Stimulated activated CD4-positive, alpha-beta T cell treated with anti-CD3 and anti-CD28 coated beads, TNF-alpha, amount 100 ng/mL, for 4 hours (primary cell): ENCODE measurements around the gene DACT1.

Experiments
- DNase-seq, 3 experiments: peaks; one replicate each; pipeline ENCODE4 v3.0.0-alpha.2; 2020; ENCODE audit warnings: low read depth in 3 of 3

DACT1 gene

DNA sequence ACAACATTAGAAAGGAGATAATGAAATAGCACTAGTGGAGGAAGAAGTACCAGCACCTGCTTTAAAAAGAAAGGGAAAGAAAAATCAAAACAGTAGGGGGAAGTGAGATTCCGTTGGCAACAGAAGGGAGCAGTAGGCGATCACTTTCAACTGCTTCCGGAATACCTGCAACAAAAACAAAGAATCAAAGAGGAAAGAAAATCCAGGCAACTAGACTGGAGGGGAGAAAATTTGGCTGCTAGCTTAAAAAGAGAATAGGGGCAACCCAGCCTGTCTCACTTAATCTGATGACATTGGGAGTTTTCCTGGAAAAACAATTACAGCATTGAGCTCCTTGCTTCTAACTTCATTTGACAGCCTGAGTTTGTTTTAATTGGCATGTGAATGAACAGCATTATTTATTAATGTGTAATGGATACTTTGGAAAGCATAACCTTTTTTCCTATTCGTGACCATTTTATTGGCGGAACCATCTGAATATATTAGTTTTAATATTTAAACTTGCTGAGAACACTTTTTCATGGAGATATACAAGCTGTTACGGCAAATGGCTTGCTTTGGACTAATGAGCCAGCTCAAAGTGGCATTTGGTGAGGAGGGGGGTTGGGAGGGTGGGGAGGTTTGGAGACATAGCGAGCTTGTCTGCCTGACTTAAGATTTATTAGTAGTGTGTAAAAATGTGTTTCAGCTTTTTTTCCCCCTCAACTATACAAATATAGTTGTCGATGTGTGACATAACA is 2.5 kb upstream of the DACT1 start:
- DNase-seq = no peak

DNA sequence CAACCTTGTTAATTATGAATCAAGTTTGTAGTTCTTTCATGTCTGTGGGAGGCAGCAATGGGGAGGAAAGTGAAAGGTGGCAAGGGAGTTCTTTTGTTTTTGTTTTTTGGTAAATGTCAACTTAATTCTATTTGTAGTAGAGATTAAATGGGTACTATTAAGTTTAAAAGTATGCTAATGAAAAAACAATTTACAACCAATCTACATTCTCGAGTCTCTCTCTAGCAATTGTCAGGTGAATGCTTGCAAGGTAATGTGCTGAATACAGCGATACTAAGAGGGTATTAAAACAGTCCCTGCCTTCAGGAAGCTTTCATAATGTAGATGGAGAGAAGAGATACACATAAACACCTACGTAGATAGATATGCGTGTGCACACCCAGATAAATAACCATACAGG is 1.6 kb upstream of the DACT1 start:
- no peak for DNase-seq

DNA sequence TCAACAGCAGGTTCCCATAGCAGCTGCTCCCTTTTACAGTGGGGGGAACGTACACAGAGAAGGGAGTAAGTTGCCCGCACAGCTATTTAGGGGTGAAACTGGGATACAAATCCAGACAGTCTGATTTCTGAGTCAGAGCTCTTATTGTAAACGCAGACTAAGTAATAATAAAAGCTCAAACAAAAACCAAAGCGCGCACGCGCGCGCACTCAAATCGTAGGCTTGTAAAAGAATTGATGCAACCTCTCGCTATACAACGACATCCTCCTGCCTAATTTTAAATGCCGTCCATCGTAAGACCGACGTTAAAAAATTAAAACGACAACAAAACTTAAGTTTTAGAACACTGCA is 747 bp upstream of the DACT1 start:
- DNase-seq = peak; percentile 8 to 20 (median 18)

DNA sequence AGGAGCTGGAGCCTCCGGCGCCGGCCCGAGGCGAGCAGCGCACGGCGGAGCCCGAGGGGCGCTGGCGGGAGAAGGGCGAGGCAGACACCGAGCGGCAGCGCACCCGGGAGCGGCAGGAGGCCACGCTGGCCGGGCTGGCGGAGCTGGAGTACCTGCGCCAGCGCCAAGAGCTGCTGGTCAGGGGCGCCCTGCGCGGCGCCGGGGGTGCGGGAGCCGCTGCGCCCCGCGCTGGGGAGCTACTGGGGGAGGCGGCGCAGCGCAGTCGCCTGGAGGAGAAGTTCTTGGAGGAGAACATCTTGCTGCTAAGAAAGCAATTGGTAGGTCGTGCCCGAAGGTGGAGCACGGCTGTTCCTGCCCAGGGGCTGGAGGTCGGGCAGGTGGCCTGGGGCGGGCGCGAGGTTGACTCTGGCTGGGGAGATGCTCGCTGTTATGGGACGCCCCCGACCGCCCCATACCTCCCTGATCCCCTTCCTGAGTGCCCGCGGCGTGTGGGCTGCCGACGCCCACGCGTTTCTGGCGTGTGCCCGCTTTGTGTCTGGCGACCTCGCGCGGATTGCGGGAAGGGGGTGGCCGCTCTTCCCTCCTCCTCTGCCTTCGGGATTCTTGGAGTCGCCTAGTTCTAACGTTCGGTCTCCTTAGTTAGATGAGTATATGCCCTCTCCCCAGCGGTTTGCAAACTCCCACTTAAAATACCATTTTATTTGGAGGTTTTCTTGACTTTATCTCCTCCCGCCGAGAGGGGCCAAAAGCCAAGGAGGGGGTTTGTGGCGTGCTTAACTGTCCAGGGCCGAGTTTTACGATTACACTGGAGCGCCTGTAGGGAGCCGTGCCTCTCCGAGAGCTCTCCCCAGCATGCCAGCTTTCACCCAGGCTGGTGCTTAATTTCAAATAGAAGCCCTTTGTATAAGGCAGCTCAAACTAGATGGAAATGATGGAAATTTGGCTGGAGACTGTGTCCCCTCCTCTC is 752 bp downstream of the DACT1 start:
- DNase-seq = peak; percentile 6 to 23 (median 21)

DNA sequence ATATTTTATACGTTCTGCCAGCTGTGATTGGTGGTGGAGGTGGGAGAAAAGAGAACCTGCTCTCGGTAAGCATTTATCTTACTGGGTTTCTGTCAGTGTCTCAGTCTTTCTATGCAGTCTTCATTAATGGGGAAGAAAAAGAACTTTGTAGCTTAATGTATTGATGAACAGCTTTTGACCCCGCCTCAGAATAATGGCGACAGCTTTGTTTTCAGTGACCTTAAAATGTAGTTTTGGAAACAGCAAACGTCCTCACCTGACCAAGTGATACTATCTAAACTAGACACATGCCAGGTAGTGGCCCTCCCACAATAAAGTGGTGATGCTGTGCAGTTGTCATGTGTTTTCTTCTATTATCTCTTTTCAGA is 1.4 kb downstream of the DACT1 start:
- DNase-seq = no peak

DNA sequence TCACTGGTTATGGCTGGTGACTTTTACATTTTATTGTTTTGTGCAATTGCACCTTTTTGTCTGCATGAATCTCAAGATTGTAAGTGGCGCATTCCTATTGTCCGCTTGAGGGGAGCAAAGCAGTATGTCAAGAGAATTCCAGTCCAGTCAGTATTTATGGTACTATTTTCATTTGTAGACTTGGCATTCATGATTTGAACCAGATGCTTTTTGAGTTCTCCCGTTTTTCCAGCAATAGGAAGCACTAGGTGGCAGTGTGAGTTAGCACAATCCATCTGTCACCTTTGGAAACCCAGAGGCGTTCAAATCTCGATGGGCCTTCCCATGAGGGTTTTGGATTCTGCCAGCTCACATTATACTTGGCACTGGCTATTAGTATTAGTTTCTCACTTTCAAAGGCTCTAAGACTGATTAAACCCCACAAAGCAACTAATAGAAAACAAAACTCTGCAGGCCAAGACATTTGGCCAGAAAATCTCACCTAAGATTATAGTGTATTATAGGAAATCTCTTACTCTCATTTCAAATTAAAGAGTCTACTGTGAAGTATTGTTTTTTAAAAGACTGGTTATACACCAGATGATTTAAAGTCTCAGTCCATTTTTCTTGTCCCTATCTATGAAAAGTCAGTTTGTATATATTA is 2.2 kb downstream of the DACT1 start:
- DNase-seq = no peak

DNA sequence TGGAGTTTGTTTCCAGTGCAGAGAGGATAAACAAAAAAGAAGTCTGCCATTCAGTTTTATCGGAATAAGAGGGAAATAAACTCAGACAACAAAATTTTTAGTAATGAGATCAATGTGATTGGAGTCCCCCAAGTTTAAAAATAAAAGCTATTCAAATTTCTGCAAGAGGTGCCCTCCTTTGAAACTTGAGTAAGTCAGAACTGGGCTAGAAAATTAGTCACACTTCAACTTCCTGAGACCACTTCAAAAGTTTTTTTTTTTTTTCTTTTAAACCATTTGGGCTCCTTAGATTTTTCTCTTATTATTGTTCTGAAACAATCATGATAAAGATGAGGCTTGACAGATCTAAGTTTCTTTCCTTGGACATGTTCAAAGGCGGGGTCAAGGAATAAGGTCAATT is 3.2 kb downstream of the DACT1 start:
- DNase-seq = no peak

DNA sequence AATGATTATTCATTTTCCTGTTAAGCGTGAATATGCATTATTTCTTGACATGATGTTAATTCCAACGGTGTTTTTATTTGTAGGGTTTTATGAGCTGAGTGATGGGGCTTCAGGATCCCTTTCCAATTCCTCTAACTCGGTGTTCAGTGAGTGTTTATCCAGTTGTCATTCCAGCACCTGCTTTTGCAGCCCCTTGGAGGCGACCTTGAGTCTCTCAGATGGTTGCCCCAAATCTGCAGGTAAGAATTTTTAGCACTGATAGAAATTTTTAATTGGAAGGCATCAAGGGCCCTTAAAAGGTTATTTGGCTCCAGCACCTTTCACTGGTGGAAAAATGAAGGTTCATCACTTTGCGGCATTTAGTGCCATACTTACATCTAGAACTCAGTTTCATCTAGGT is 3.7 kb downstream of the DACT1 start:
- DNase-seq = no peak

DNA sequence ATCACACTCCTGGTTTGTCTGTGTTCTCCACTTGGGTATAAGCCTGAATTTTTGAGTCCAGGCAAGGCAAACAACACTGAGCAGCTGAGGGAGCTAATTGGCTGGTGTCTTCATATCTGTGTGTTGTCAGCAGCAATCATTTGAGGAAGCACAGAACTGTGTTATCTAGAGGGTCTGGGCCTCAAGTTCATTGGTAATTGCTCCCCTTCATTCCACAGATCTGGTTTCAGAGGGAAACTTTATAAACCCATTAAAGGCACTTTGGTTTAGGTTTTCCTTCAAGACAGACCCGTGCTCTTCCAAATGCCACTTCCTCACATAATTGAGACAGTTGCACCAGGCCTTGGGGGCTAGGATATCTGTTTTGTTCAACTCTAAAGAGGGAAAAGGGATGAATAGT is 5.6 kb downstream of the DACT1 start:
- DNase-seq = no peak

DNA sequence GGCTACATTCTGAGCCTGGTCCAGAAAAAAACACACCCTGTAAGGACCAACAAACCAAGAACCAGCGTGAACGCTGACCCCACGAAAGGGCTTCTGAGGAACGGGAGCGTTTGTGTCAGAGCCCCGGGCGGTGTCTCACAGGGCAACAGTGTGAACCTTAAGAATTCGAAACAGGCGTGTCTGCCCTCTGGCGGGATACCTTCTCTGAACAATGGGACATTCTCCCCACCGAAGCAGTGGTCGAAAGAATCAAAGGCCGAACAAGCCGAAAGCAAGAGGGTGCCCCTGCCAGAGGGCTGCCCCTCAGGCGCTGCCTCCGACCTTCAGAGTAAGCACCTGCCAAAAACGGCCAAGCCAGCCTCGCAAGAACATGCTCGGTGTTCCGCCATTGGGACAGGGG is 7.9 kb downstream of the DACT1 start:
- no peak for DNase-seq

DNA sequence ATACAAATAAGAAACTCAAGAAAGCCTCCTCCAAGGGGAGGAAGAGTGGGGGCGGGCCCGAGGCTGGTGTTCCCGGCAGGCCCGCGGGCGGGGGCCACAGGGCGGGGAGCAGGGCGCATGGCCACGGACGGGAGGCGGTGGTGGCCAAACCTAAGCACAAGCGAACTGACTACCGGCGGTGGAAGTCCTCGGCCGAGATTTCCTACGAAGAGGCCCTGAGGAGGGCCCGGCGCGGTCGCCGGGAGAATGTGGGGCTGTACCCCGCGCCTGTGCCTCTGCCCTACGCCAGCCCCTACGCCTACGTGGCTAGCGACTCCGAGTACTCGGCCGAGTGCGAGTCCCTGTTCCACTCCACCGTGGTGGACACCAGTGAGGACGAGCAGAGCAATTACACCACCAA is 8.7 kb downstream of the DACT1 start:
- no peak for DNase-seq

DNA sequence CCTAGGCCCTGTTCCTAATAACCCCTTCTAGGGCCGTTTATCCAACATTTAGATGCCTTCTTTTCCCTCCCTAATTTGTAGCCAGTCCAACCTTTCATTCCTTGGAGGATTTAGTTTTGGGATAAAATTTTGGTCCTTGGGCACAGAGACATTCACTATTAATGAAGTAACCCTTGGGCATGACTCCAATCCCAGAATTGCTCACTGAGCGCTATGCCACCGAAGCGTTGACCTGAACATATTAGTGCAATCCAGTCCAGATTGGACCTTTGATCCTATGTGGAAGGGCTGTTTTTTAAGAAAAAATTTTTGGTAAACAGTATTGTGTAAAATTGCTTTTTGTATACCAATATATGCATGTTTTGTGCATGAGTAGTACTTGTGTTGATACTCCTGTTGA is 10.0 kb downstream of the DACT1 start:
- DNase-seq = no peak

DNA sequence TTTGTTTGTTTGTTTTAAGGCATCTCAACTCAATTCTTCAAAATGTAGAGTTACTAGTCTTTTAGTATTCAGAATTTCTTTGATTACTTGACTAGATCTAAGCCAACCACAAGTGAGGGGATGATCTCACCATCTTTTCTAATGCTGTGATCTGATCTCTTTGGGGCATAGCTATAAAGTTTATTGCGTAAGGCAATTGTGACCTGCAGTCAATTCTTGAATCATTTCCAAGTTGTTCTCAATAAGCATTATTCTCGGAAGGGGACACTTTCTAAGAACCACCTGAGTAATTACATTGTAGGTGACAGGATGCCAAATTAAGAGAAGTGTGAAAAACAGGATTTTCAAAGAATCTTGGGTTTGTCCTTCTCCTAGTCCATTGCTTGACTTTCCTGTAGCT is 13.1 kb downstream of the DACT1 start:
- no peak for DNase-seq

DNA sequence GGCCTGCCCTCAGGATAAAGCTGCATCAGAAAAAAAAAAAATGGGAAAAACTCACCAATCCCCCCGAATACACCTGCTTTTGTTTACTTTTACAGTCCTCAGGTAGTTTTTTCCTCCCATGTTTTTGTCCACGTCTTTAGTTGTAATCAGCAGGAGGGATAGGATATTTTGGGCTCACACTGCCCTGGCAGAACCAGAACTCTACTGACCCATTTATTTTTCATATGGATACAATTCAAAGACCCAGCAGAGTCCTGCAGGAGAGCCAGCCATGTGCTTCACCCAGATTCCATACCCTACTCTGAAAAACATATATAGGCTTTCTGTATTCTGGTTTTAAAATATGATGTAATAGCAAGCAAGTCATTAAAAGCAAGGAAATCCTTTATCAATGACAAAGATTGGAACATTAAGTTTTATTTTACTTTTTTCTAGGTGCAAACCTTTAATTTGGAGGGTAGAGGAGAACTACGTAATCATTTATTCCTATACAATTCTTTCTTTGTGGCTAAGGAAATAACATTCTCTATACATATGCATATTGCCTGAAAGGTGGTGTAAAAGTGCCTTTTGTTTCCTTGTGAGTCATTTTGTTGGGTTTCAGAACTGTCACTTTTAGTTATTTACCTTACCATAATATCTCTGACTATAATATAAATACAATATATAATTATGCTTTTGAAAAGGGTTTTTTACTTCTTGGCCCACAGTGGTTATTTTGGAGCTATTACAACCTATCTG is 19.1 kb downstream of the DACT1 start:
- DNase-seq = no peak

DNA sequence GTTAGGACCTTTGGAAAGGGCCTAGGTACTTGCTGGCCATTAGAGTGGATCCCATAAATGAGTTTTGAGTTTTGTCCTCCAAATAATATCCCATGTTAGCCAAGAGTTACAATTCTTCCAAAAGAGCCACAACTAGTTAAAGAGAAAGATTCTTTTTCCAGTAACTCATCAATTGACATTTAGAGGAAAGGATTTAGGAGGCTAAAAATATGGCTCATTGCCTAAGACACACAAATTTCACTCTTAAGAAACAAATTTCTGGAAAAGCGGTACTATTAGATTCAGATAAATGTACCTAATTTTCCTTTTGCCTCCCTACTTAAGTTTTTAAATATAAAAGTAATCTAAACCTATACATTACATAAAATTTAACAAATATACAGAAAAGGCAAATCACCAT is 21.3 kb downstream of the DACT1 start:
- no peak for DNase-seq

DNA sequence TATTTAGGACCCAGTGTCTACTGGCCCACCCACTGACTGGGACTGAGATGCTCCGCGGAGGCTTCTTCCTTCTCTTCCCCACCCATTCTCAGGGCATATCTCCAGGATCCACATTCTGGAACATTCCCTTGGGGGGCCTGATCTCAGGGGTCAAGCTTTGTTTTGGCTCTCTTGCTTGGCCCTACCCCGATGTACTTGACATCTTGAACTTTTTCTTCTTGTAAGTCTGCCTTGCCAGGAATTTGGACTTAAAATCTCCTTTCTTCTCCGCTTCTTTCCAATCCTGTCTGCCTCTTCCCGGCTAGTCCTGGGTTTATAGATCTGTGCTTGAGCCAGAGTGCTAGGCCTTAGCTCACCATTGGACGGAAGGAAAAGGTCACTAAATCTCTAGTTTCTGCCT is 22.1 kb downstream of the DACT1 start:
- DNase-seq = no peak

DNA sequence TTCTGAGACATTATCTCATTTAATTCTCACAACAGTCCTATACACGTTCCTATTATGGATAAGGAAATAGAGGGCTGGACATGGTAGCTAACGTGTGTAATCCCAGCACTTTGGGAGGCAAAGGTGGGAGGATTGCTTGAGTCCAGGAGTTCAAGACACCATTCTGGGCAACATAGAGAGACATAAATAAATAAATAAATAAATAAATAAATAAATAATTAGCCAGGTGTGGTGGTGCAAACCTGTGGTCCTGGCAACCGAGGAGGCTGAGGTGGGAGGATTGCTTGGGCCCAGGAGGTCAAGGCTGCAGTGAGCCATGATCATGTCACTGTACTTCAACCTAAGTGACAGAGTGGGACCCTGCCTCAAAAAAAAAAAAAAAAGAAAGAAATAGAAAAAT is 22.6 kb downstream of the DACT1 start:
- no peak for DNase-seq

DNA sequence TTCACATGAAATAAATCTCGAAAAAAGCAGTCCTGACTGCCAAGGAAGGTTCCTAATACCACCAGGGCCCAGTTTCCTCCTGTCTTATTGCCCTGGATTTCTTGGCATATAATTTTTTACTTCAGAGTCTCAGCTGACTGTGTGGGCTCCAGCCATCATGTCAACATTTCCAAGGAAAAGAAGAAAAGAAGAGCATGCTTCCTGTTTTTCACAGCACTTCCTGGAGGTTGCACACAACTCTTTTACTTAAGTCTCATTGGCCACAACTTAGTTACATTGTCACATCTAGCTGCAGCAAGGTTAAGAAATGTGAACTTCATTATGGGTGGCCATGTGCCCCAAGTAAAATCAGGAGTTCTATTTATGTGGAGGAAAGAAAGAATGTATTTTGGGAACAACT is 24.3 kb downstream of the DACT1 start:
- DNase-seq = no peak

DNA sequence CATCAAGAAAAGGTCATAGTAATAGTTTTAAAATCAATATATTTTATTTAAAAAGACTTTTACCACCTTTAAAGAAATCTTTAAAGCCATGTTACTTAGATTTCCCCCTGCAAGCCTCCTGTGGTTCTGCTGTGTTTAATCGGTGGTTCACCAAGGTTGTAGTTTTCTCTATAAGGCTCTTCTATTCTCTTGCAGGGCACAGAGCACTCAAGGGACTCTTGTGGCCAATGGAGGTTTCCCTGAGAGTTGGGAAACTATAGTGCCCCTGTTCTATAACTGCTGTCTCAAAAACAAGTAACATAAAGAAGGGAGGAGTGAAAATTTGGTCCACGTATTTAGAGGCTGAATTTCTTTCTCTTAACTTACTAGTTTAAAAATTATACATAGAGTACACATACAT is 25.0 kb downstream of the DACT1 start:
- no peak for DNase-seq

DNA sequence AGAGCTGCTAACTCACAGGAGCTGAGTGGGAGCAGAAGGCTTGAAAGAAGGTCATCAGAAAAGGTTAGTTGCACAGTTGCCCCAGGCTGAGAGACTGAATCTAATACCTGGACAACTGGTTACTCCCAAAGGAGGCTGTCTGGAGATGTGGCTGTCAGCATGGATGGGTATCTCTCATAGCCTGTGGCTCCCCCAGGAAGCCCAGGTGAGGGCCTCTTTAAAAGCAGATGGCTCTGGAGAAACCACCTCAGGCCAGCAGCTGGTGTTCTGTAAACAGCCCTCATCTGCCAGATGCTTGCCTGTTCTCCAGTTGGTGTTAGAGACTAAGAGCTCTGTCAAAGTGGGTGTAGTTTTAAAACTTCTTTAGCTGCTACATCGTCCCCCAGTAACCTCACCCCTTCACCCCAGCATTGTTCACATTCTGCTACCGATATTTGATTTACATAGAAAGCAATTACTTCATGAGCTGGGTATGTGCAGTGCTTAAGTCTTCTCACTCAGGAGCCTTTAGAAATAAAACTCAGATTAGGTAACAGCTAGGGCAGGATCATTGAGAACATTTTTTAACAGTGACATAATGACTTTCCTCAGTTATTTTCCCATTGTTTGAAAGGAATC is 25.8 kb downstream of the DACT1 start:
- no peak for DNase-seq

DNA sequence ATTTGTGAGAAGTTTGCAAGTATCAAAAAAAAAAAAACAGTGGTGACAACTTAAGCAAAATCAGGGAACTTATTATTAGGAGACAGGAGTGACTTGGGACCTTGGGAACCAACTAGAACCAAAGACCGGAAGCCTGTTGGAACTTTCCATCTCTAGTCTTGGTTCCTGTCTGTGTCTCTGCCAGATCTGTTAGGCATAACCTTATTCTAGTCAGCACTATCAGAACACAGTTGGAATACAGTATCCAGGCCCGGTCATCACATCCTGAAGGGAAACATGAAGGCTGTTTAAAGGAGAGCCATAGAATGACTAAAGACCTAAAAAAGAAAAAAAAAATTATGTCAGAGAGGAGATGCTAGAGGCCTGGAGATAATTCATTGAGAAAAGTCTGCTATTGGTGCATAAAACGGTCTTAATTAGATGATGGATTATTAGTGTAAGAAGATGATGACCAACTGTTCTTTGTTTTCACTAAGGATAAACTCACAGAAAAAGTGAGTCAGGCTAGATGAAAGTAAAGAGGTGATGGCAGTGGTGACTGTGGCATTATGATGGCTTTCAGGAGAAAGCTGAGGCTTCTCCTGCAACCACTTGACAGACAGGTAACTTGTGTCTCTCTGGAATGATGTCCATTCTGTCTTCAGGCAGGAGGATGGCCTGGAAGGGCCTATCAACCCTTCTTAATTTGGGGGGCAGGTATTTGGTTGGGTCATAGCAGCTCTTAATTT is 28.2 kb downstream of the DACT1 start:
- no peak for DNase-seq
